ENCODE results near the gene E2F8.
"Not testable (repeated sequence)": the region's sequence is repeated elsewhere in the genome, so short reads cannot be mapped to it uniquely, and the experiment has no call there.

The E2F8 gene

DNA sequence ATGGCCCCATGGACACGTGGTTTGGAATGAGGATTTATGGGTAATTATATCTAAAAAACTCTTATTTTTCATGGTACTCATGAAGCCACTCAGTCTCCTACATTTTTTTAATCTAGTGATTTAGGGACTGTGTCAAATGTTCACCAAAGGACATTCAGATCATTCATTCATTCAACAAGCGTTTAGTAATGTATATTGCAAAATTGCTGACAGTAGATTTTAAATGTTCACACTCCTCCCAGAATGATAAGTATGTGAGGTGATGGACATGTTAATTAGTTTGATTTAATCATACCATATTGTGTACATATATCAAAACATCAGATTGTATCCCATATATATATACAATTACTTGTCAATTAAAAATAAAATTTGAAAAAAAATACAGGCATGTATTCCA is 40.8 kb upstream of the E2F8 start:
- no peak overlapping the region for H3K4me3 ChIP-seq (ENCODE audit: low read depth, low read length)
- CTCF ChIA-PET, result interaction anchor here (1.8 kb wide), 1 partner anchor 21 kb away, joined by 5 read pairs; no protein-coding TSS in a partner anchor
- TF ChIP-seq, protein P1, sequence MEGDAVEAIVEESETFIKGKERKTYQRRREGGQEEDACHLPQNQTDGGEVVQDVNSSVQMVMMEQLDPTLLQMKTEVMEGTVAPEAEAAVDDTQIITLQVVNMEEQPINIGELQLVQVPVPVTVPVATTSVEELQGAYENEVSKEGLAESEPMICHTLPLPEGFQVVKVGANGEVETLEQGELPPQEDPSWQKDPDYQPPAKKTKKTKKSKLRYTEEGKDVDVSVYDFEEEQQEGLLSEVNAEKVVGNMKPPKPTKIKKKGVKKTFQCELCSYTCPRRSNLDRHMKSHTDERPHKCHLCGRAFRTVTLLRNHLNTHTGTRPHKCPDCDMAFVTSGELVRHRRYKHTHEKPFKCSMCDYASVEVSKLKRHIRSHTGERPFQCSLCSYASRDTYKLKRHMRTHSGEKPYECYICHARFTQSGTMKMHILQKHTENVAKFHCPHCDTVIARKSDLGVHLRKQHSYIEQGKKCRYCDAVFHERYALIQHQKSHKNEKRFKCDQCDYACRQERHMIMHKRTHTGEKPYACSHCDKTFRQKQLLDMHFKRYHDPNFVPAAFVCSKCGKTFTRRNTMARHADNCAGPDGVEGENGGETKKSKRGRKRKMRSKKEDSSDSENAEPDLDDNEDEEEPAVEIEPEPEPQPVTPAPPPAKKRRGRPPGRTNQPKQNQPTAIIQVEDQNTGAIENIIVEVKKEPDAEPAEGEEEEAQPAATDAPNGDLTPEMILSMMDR (IDR thresholded peaks at IDR 0.05; ENCODE audit: insufficient read depth, low read length, missing control alignments), result no peak

GRCh38 chr11:19281041-19281440 is 40.3 kb upstream of the E2F8 start:
- DNase-seq (ENCODE audit: low read depth, low spot score), result no peak
- CTCF ChIA-PET, result interaction anchor here (1.8 kb wide), 1 partner anchor 21 kb away, joined by 5 read pairs; no protein-coding TSS in a partner anchor
- POLR2A ChIA-PET, result no interaction called here

More for the DNA sequence above, 40.8 kb upstream of the E2F8 start:
- DNase-seq (ENCODE audit: low read depth, low spot score), result no peak
- POLR2A ChIA-PET, result no interaction called here

GRCh38 chr11:19279451-19279850 is 38.7 kb upstream of the E2F8 start:
- TF ChIP-seq, protein P1 (IDR thresholded peaks at IDR 0.05; ENCODE audit: insufficient read depth, low read length, missing control alignments), result no peak
- no peak for DNase-seq (ENCODE audit: low read depth, low spot score)
- H3K4me3 ChIP-seq (ENCODE audit: low read depth, low read length), result no peak overlapping the region
- CTCF ChIA-PET, result interaction anchor here (1.2 kb wide), 1 partner anchor 20 kb away, joined by 4 read pairs; no protein-coding TSS in a partner anchor
- POLR2A ChIA-PET, result no interaction called here

More at GRCh38 chr11:19281041-19281440, 40.3 kb upstream of the E2F8 start:
- H3K4me3 ChIP-seq (ENCODE audit: low read depth, low read length), result no peak overlapping the region
- TF ChIP-seq, protein P1 (IDR thresholded peaks at IDR 0.05; ENCODE audit: insufficient read depth, low read length, missing control alignments), result no peak

DNA sequence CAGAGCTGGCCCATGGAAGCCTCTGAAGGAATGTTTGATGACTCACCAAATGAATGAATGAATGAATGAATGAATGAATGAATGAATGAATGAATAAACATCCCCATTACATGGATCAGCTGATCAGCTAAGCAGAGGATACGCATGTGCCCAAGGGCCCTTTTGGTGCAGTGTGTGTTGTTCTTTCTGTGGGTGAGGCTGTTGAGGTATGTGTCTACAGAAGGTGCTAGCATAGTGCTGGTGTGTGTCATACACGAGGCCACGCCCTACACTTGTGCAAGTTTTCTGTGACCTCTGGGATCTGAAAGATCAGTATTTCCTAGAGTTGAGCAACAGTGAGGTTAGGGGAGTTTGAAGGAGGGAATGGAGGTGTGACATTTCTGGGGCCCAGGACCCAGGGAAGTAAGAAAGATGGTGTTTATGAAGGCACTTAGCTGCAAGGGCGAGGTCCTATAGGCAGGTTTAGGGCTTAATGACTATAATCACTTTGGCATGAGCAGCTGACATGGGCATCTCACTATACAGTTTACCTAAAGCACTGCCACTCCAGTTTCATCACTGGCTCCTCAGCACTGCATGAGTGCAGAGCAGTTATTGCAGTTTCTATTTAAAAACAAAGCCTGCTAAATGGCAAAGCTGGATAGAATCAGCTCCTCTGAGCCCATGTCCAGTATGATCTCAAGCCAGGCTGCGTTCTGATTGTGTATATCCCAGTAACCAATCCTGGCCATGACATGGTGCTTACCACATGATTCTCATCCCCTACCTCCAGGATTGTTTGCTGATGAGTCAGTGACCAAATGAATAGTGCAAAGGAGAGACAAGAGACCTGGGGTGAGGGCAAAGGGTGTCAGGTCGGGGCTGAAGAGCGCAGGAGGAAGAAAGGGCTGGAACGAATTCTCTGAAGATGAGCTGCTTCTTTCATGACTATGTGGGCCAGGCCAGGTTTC is 36.4 kb upstream of the E2F8 start:
- ChIA-PET CTCF (interaction anchor here (4.9 kb wide), 1 partner anchor 17 kb away, joined by 25 read pairs; no protein-coding TSS in a partner anchor), POLR2A (interaction anchor here (0.6 kb wide), 1 partner anchor 40 kb away, joined by 3 read pairs; no protein-coding TSS in a partner anchor)
- TF ChIP-seq, protein P1 (IDR thresholded peaks at IDR 0.05; ENCODE audit: insufficient read depth, low read length, missing control alignments), result no peak
- no peak for DNase-seq (ENCODE audit: low read depth, low spot score)
- no peak overlapping the region for H3K4me3 ChIP-seq (ENCODE audit: low read depth, low read length)

- no peak overlapping the region for H3K4me3 ChIP-seq (ENCODE audit: low read depth, low read length)
- TF ChIP-seq, protein P1 (IDR thresholded peaks at IDR 0.05; ENCODE audit: insufficient read depth, low read length, missing control alignments), result no peak
- ChIA-PET POLR2A (no interaction called here), CTCF (interaction anchor here (0.7 to 4.9 kb wide), 3 partner anchors 9 to 278 kb away, joined by 3 to 25 read pairs (median 5); no protein-coding TSS in a partner anchor)
- no peak for DNase-seq (ENCODE audit: low read depth, low spot score)
Observed at GRCh38 chr11:19275496-19275895, 34.8 kb upstream of the E2F8 start.

DNA sequence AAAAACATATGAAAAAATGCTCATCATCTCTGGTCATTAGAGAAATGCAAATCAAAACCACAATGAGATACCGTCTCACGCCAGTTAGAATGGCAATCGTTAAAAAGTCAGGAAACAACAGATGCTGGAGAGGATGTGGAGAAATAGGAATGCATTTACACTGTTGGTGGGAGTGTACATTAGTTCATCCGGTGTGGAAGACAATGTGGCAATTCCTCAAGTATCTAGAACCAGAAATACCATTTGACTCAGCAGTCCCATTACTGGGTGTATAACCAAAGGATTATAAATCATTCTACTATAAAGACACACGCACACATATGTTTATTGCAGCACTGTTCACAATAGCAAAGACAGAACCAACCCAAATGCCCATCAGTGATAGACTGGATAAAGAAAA is 32.5 kb upstream of the E2F8 start:
- POLR2A ChIA-PET, result not testable (repeated sequence)

More for the DNA sequence above, 32.5 kb upstream of the E2F8 start:
- CTCF ChIA-PET, result interaction anchor here (1.1 kb wide), 1 partner anchor 20 kb away, joined by 3 read pairs; no protein-coding TSS in a partner anchor
- H3K4me3 ChIP-seq (ENCODE audit: low read depth, low read length); DNase-seq (ENCODE audit: low read depth, low spot score): not testable (repeated sequence)

Measured in AG04449 (cell line).